Measurements from ENCODE around the gene CRACDL.

Gene CRACDL

DNA sequence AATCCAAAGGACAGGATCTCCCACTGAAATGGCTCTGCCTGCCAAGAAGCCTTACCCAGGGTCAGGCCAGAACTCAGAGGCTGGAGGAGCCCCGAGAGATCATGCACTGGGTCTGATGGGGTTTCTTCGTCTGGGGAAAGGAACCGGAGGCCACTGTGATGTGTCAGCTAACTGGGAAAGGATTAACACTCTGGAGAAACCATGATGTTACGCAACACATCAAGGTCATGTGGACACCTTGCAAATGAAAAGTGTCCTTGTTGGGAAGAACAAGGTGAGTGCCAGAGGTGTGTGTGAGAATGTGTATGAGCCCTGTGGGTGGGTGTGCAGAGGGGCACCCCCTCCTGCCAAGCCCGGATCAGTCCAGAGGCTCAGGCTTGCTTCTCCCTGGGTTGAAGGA is 86.9 kb downstream of the CRACDL start:
- DNase-seq: no peak

- no peak for DNase-seq
Observed at GRCh38 chr2:98847853-98848252, 88.2 kb downstream of the CRACDL start.

- DNase-seq: no peak
Observed at GRCh38 chr2:98846041-98846440, 90.0 kb downstream of the CRACDL start.

GRCh38 chr2:98842136-98842535 is 93.9 kb downstream of the CRACDL start:
- DNase-seq: no peak

- no peak for DNase-seq
Observed at GRCh38 chr2:98839292-98839691, 96.7 kb downstream of the CRACDL start.

- peak; percentile 72 for DNase-seq
Observed at GRCh38 chr2:98835831-98836385, 100.1 kb downstream of the CRACDL start.

GRCh38 chr2:98833917-98834263 is 102.1 kb downstream of the CRACDL start:
- no peak for DNase-seq

GRCh38 chr2:98833172-98833916 is 102.7 kb downstream of the CRACDL start:
- DNase-seq: no peak

GRCh38 chr2:98832172-98832571 is 103.9 kb downstream of the CRACDL start:
- no peak for DNase-seq

DNA sequence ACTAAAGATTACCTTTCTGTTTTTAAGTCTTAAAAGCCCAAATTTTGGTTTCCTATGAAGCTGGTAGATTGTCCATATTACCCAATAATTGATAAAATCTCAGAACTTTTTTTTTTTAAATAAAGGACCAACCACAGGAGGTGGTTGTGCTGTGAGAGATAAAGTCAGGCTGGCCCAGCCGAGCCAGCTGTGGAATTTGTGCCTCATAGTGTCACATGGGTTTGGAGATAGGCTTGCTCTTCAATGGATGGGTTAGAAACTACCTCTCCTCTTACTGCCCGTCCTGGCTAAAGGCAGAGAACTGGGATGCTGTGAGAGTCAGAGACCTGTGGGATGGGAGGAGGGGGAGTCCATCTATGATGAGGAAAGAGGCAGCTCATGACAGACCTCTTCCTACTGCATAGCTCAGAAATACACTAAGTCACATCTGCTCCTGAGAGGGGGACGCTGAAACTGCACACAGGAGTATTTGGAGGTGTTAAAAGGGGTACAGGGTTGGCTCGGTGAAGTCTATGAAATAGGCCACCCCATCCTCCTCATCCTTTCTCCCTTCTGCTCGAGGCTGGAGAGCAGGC is 105.4 kb downstream of the CRACDL start:
- DNase-seq: no peak

- DNase-seq: no peak
Observed at GRCh38 chr2:98829581-98830270, 106.3 kb downstream of the CRACDL start.

GRCh38 chr2:98828793-98829371 is 107.1 kb downstream of the CRACDL start:
- DNase-seq: peak; percentile 56

DNA sequence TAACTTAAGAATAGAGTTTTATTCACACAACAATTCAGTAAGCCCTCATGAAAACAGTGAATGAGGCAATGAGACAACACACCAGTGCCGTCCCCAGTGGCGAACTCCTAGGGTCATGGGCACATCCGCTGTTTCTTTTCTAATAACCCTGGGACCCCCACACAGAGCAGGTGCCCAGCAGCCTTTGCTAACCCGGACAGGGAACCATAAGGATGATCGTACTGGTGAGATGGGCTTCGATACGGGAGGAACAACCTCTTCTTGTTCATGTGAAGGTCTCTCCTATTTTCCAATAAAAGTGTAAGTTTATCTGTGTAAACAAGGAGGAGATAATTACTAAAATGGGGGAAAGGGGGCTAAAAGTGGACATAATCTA is 107.7 kb downstream of the CRACDL start:
- DNase-seq: no peak

DNA sequence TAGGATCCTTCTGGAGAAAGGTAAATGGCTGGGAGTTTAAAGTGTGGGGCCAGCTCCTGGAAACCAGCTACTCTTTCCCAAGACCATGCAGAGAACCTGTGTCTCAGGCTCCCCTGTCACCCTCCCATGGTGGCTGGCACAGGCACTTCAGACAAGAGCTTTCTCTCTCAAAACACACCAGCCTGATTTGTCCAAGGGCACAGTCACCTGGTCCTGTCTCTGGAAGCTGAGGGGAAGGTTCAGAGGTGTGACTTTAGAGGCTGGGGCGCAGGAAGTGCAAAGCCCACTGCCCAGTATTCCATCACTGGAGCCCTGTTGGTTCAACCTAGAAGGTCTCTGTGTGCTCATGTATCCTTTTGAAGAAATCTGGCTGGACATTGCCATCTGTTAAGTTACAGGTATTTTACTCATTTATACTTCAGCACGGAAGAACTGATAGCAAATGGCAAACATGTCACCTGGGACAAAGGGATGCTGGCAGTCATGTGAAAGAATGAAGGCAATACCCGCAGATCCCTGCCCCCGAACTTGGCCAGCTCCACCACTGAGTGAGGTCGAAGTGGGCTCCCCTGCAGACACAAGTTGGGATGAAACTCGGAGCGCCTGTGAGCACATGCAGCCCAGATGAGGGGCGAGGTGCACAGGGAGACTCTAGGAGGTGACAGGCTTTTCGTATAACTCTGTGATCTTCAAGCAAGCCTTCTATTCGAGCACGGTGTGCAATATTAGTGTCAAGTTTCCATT is 108.2 kb downstream of the CRACDL start:
- no peak for DNase-seq

- DNase-seq: no peak
Observed at GRCh38 chr2:98826856-98827255, 109.2 kb downstream of the CRACDL start.

GRCh38 chr2:98825858-98826257 is 110.2 kb downstream of the CRACDL start:
- no peak for DNase-seq

DNA sequence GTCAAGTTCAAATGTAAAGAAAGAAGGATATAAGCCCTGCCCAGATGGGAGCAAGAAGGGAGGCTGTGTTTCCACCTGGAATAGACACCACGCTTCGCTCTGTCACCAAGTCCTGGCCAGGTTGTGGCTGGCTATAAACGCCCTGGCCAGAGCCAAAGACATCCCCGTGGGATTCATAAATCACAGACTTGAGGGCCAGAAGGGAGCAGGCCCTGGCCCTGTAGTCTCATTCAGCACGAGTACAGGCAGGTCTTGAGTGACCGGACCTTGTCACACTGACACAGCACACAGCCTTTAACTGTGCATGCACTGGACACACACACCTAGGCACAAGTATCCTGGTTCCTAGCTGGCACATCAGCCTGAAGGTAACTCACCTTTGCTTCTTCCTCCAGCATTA is 110.6 kb downstream of the CRACDL start:
- DNase-seq: no peak

DNA sequence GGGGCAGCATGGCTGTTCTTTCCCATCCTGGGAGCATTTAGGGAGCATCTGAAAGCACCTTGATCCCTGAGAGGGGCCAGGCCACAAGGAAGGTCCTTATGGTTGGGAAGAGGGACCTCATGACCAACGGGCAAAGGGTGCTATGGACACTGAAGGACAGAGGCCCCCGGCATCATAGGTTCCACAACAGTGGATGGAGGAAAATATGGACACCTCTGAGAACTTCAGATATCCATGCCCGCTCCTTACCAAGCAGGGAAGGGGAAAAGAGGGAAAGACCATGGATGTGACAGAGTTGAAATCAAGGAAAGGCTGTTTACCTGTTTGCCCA is 111.0 kb downstream of the CRACDL start:
- DNase-seq: no peak

- no peak for DNase-seq
Observed at GRCh38 chr2:98824256-98825019, 111.6 kb downstream of the CRACDL start.

DNA sequence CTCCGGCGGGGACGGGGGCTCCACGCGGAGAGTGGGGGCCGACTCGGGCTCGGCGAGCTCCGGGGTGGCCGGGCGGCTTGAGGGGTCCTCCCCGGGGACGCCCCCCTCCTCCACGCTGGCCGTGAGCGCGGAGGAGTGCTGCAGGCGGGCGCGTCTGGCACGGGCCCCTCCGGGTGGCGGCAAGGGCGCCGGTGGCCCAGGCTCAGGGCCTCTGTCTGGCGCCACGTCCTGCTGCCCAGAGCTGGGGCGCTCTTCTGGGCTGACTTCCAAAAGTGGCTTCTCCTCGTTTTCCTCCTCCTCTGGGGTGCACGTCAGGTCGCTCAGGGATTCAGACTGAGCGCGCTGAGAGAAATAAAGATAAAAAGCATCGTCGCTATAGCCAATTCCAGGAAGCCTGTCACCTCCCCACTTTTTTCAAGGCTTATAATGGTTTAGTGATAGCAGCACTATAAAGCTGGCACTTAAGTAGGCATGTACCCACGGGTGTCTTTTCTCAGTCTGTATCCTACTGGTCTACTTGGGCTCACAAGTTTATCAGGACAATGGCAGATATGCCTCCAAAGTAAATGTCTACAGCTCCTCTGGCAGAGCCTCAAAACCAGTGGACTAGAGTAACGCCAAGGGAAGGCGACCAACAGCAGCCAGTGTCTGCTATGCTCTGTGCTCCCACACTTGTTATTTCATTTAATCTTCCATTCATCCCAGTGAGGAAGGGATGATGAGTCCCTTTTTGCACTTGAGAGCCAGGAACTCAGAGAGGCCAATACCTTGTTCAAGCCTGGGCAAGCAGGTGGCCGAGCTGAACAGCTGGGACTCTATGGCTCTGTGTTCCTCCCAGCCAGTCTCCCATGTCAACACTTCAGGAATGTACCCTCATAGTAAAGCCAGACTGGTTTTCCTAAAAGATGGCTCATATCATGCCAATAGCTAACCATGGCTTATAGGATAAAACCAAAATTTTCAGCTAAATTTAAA is 112.5 kb downstream of the CRACDL start:
- DNase-seq: no peak

Data from CD4-positive, alpha-beta T cell treated with Interleukin-17A for 1 hour (primary cell).